AG04450 (cell line): ENCODE data around the gene MB. TPM values are rescaled to one million over a fixed set of nuclear protein-coding genes. Genes with fewer than 3 reads are reported as not detected.

Experiments
- CTCF ChIA-PET: fragments of 300-600, 350-600 bp; formaldehyde crosslinking; extraction: SDS; loops from one replicate; lab custom pipeline; 2022; ENCODE audit warnings: antibody characterized with exemption, inconsistent platforms; lab: Charles Lee
- POLR2A ChIA-PET: fragments of 350-600 bp; formaldehyde crosslinking; extraction: SDS; loops from one replicate; lab custom pipeline; 2021; ENCODE audit warnings: antibody characterized with exemption, inconsistent platforms; lab: Yijun Ruan, JAX
- DNase-seq: peaks from one replicate; pipeline ENCODE4 v3.0.0-alpha.2; 2011; ENCODE audit warnings: low read depth, low spot score
- H3K27ac ChIP-seq: one replicate; pipeline ENCODE4 v1.5.1; 2012; ENCODE audit warnings: low read depth, low read length, control low read depth
- H3K27me3 ChIP-seq: one replicate; pipeline ENCODE4 v1.6.0; 2012; ENCODE audit warnings: low read length; ENCODE audit not compliant: control insufficient read depth, insufficient read depth
- H3K4me3 ChIP-seq: 2 replicates; pipeline ENCODE4 v1.5.1; 2011; ENCODE audit warnings: mild to moderate bottlenecking, low read depth, low read length, control low read depth
- H3K9me3 ChIP-seq: 2 replicates; pipeline ENCODE4 v1.5.1; 2012; ENCODE audit warnings: low read length; ENCODE audit not compliant: control insufficient read depth, insufficient read depth
- CTCF ChIP-seq: IDR thresholded peaks from 2 replicates; pipeline ENCODE4 v1.5.1; 2011; ENCODE audit warnings: low read depth, low read length, control low read depth, inconsistent platforms
- polyA plus RNA-seq: library from polyadenylated mRNA; depleted of rRNA; stranded (reverse); fragments of >200 nt; gene quantifications from 2 replicates; pipeline ENCODE4 v1.2.3, GENCODE V29; 2011

The MB gene
- polyA plus RNA-seq, 1 experiment = not detected

GRCh38 chr22:35582218-35582860, 34.8 kb downstream of the MB start:
- DNase-seq = no peak
- POLR2A ChIA-PET = interaction anchor here (1.2 kb wide), 1 partner anchor 151 kb away, joined by 3 read pairs; no protein-coding TSS in a partner anchor
- H3K4me3 ChIP-seq = no peak overlapping the region
- no peaks in the 10 kb centered on the region for H3K27me3 ChIP-seq
- H3K9me3 ChIP-seq = peaks cover 3% of the 10 kb centered on the region
- TF ChIP-seq CTCF = no peak
- CTCF ChIA-PET = interaction anchor here (0.6 to 4.3 kb wide), 12 partner anchors 9 to 554 kb away, joined by 3 to 111 read pairs (median 3); no protein-coding TSS in a partner anchor
- no peak overlapping the region for H3K27ac ChIP-seq

GRCh38 chr22:35581023-35581413, 36.1 kb downstream of the MB start:
- no peak overlapping the region for H3K27ac ChIP-seq
- no peak for TF ChIP-seq CTCF
- H3K27me3 ChIP-seq = no peaks in the 10 kb centered on the region
- no peaks in the 10 kb centered on the region; the same call in 1 of the 2 replicates for H3K9me3 ChIP-seq
- POLR2A ChIA-PET = no interaction called here
- CTCF ChIA-PET = interaction anchor here (1.5 to 4.3 kb wide), 4 partner anchors 17 to 231 kb away, joined by 3 to 111 read pairs (median 16); no protein-coding TSS in a partner anchor
- no peak for DNase-seq
- no peak overlapping the region for H3K4me3 ChIP-seq

GRCh38 chr22:35580351-35581022, 36.6 kb downstream of the MB start:
- TF ChIP-seq CTCF = no peak
- DNase-seq = no peak
- Histone ChIP-seq H3K27ac (no peak overlapping the region), H3K4me3 (no peak overlapping the region), H3K9me3 (no peaks in the 10 kb centered on the region; the same call in 1 of the 2 replicates), H3K27me3 (no peaks in the 10 kb centered on the region)
- ChIA-PET CTCF (interaction anchor here (2.0 to 4.3 kb wide), 2 partner anchors 16 to 151 kb away, joined by 6 to 111 read pairs; no protein-coding TSS in a partner anchor), POLR2A (no interaction called here)

GRCh38 chr22:35578836-35579575, 38.1 kb downstream of the MB start:
- H3K4me3 ChIP-seq = no peak overlapping the region
- no peaks in the 10 kb centered on the region; the same call in 1 of the 2 replicates for H3K9me3 ChIP-seq
- ChIA-PET POLR2A (no interaction called here), CTCF (no interaction called here)
- no peak for TF ChIP-seq CTCF
- no peak for DNase-seq
- H3K27me3 ChIP-seq = peaks cover 7% of the 10 kb centered on the region
- H3K27ac ChIP-seq = no peak overlapping the region
